Keratinocyte (primary cell): ENCODE results near the gene MRPS12. TPM values are rescaled to one million over a fixed set of nuclear protein-coding genes. Genes with fewer than 3 reads are reported as not detected.

ENCODE experiments used
- DNase-seq: peaks from one replicate; pipeline ENCODE4 v3.0.0-alpha.2; 2011; ENCODE audit warnings: low read depth, missing footprints, low spot score
- FAIRE-seq: peaks from 2 replicates; lab custom pipeline; 2011; peaks lifted over from hg19 to GRCh38; lab: Jason Lieb, UNC
- H2AFZ ChIP-seq: 2 replicates; pipeline ENCODE4 v1.6.0; 2012; ENCODE audit warnings: low read length, control low read depth, inconsistent platforms; ENCODE audit not compliant: control insufficient read depth
- H3K27ac ChIP-seq: 2 replicates; pipeline ENCODE4 v1.5.1; 2011; ENCODE audit warnings: low read length; ENCODE audit not compliant: control insufficient read depth, insufficient read depth
- H3K27me3 ChIP-seq: 3 replicates; pipeline ENCODE4 v1.6.0; 2011; ENCODE audit warnings: low read length; ENCODE audit not compliant: control insufficient read depth, insufficient read depth; ENCODE audit errors: extremely low read depth
- H3K36me3 ChIP-seq, 2 experiments: 2 replicates in 1 of 2; 3 replicates in 1 of 2; pipeline ENCODE4 v1.5.1; 2011; ENCODE audit warnings: low read length in 2 of 2, mild to moderate bottlenecking in 1 of 2; ENCODE audit not compliant: control insufficient read depth in 2 of 2, insufficient read depth in 2 of 2; ENCODE audit errors: extremely low read depth in 1 of 2
- H3K4me1 ChIP-seq: 3 replicates; pipeline ENCODE4 v1.5.1; 2011; ENCODE audit warnings: low read length; ENCODE audit not compliant: control insufficient read depth, insufficient read depth; ENCODE audit errors: extremely low read depth
- H3K4me2 ChIP-seq: 3 replicates; pipeline ENCODE4 v1.6.0; 2011; ENCODE audit warnings: low read depth, low read length; ENCODE audit not compliant: control insufficient read depth, insufficient read depth; ENCODE audit errors: extremely low read depth
- H3K4me3 ChIP-seq, 3 experiments: fragments of 200-600 bp in 1 of 3; sonication (generic) in 1 of 3; 2 replicates in 2 of 3; 3 replicates in 1 of 3; pipeline ENCODE4 v1.5.1; 2011 to 2016; ENCODE audit warnings: low read length in 3 of 3, mild to moderate bottlenecking in 3 of 3, control low read depth in 2 of 3, inconsistent platforms in 1 of 3, low read depth in 1 of 3, mixed read lengths in 1 of 3, mixed run types in 1 of 3, moderate library complexity in 1 of 3; ENCODE audit not compliant: control insufficient read depth in 2 of 3, insufficient read depth in 2 of 3; ENCODE audit errors: extremely low read depth in 1 of 3
- H3K79me2 ChIP-seq: 2 replicates; pipeline ENCODE4 v1.6.0; 2012; ENCODE audit warnings: low read length; ENCODE audit not compliant: control insufficient read depth, insufficient read depth
- H3K9ac ChIP-seq: 3 replicates; pipeline ENCODE4 v1.6.0; 2011; ENCODE audit warnings: low read length; ENCODE audit not compliant: control insufficient read depth, insufficient read depth; ENCODE audit errors: extremely low read depth
- H3K9me1 ChIP-seq: 3 replicates; pipeline ENCODE4 v1.6.0; 2011; ENCODE audit warnings: low read length; ENCODE audit not compliant: control insufficient read depth, insufficient read depth; ENCODE audit errors: extremely low read depth
- H3K9me3 ChIP-seq: 2 replicates; pipeline ENCODE4 v1.5.1; 2012; ENCODE audit warnings: low read depth, low read length; ENCODE audit not compliant: control insufficient read depth
- H4K20me1 ChIP-seq: 3 replicates; pipeline ENCODE4 v1.6.0; 2011; ENCODE audit warnings: low read length; ENCODE audit not compliant: control insufficient read depth, insufficient read depth; ENCODE audit errors: extremely low read depth
- CTCF ChIP-seq, 3 experiments: IDR thresholded peaks in 1 of 3; conservative IDR thresholded peaks in 1 of 3; optimal IDR thresholded peaks in 1 of 3; 2 replicates in 2 of 3; 3 replicates in 1 of 3; pipeline versions ENCODE3 to v1.5.1; 2011; ENCODE audit warnings: low read length in 3 of 3, mild to moderate bottlenecking in 3 of 3, moderate library complexity in 2 of 3, control low read depth in 1 of 3, inconsistent platforms in 1 of 3; ENCODE audit not compliant: insufficient read depth in 2 of 3; ENCODE audit errors: extremely low read depth in 1 of 3
- EZH2 ChIP-seq: IDR thresholded peaks from one replicate; pipeline ENCODE4 v1.6.1; 2012; ENCODE audit warnings: inconsistent platforms, mild to moderate bottlenecking, low read length, moderate library complexity
- dilution Hi-C: fragments of 300-500 bp; cut with MboI; formaldehyde crosslinking; loops from one replicate; pipeline ENCODE4 v1.7.0; 2020; ENCODE audit warnings: low sequenced_read_pairs; ENCODE audit not compliant: extremely low pct_ligation_motif_present
- polyA plus RNA-seq, 5 experiments: library from polyadenylated mRNA; depleted of rRNA in 3 of 5; stranded (reverse) in 3 of 5; stranded (forward) in 1 of 5; unstranded in 1 of 5; fragments of >200 nt; gene quantifications; 1 replicate in 1 of 5; 2 replicates in 3 of 5; 3 replicates in 1 of 5; pipeline versions ENCODE4 v1.2.1 to v1.2.3, GENCODE V29; 2011 to 2012; ENCODE audit warnings: missing spikeins in 2 of 5, low read depth in 1 of 5, low replicate concordance in 1 of 5

Gene MRPS12
- polyA plus RNA-seq, 1 donor (not counting 4 experiments of a cell fraction or from before 2014, with no cell fraction given): 37.7 TPM

DNA sequence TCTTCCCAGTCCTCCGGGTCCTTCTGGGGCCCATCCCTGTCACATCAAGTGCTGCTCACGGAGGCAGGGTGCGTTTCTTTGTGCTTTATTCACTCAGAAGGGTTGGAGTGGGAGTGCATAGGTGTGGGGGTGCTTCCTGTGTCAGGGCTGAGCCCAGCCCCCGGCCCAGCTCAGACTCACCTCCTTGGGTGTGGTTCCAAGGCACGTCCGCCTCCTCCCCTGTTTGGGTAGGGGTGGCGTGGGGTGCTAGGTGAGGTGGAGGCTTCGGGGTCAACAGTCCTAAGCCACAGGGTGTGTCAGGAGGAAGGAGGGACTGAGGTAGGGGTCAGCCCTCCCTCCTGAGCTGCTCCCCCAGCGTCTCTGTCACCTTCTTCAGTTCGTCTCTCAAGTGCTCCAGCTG lies 21.8 kb upstream of the MRPS12 start:
- H3K79me2 ChIP-seq: no peaks in the 10 kb centered on the region
- dilution Hi-C loops: no loop called here
- H3K4me2 ChIP-seq: no peak overlapping the region
- no peaks in the 10 kb centered on the region for H3K9me3 ChIP-seq
- no peaks in the 10 kb centered on the region for H3K9me1 ChIP-seq
- FAIRE-seq (no peak), DNase-seq (no peak)
- no peak overlapping the region for H3K4me3 ChIP-seq
- H4K20me1 ChIP-seq: no peaks in the 10 kb centered on the region
- peaks cover 4 to 7% of the 10 kb centered on the region in 2 experiments for H3K36me3 ChIP-seq
- no peaks in the 10 kb centered on the region for H3K4me1 ChIP-seq
- H3K27me3 ChIP-seq: no peaks in the 10 kb centered on the region
- no peak for TF ChIP-seq CTCF (optimal IDR thresholded peaks at IDR 0.05 in 1 of 3, IDR thresholded peaks at IDR 0.05 in 1 of 3, conservative IDR thresholded peaks at IDR 0.05 in 1 of 3; ENCODE audit: extremely low read depth in 1 of 3, insufficient read depth in 2 of 3, low read length in 3 of 3)
- no peak for TF ChIP-seq EZH2
- H3K9ac ChIP-seq: no peak overlapping the region
- H2AFZ ChIP-seq: no peak overlapping the region
- no peak overlapping the region for H3K27ac ChIP-seq

DNA sequence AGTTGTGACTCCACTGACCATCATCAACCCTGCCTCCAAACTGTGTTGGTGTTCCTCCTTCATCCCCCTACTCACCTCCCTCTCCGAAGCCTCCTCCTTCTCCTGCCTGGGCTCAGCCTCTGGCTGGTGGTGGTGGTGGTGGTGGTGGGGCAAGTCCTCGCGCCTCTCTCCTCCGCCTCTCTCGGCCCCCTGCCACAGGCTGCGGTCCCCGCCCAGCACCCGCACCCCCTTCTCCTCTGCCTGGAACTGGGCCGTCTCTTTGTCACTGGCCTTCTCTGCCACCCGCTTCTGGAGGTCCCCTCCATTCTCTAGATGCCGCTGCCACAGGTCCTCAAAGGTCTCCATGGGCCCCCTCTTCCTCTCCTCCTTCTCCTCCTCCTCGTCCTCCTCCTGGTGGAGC lies 20.3 kb upstream of the MRPS12 start:
- H3K4me2 ChIP-seq: no peak overlapping the region
- no peaks in the 10 kb centered on the region for H3K9me1 ChIP-seq
- H3K9ac ChIP-seq: no peak overlapping the region
- H3K79me2 ChIP-seq: no peaks in the 10 kb centered on the region
- no peak overlapping the region for H3K27ac ChIP-seq
- H3K9me3 ChIP-seq: no peaks in the 10 kb centered on the region
- H3K4me3 ChIP-seq: no peak overlapping the region
- dilution Hi-C loops: no loop called here
- FAIRE-seq (no peak), DNase-seq (no peak)
- H3K27me3 ChIP-seq: no peaks in the 10 kb centered on the region
- no peak overlapping the region for H2AFZ ChIP-seq
- TF ChIP-seq EZH2 (no peak), CTCF (optimal IDR thresholded peaks at IDR 0.05 in 1 of 3, IDR thresholded peaks at IDR 0.05 in 1 of 3, conservative IDR thresholded peaks at IDR 0.05 in 1 of 3; ENCODE audit: extremely low read depth in 1 of 3, insufficient read depth in 2 of 3, low read length in 3 of 3) (no peak)
- no peaks in the 10 kb centered on the region for H3K4me1 ChIP-seq
- no peaks in the 10 kb centered on the region for H4K20me1 ChIP-seq
- H3K36me3 ChIP-seq: peaks cover 4 to 5% of the 10 kb centered on the region in 2 experiments
